Stimulated activated naive B cell treated with anti-CD40 and anti-IgM and Interleukin-4, amounts not matched to agents 10 μg/mL and 1 μg/mL and 100 μg/mL, for 72 hours (primary cell): ENCODE data around the gene TRMT6.
A peak's percentile ranks its signal among the peaks of the same experiment; 100 is the strongest.

Experiments
- ATAC-seq, 2 donors: fragments of 150-1000 bp; cut with Tn5 transposase; replicated peaks; 2 replicates each; pipeline ENCODE4 v1.10.0; 2021; ENCODE audit warnings: moderate library complexity in 1 of 2
- DNase-seq: peaks from one replicate; pipeline ENCODE4 v3.0.0; 2021
- H3K27ac Mint-ChIP-seq: one replicate; pipeline ENCODE4 v1.8.0; 2022; ENCODE audit warnings: mild to moderate bottlenecking, mixed read lengths
- H3K27me3 Mint-ChIP-seq, 2 donors: one replicate each; pipeline ENCODE4 v1.8.0; 2022; ENCODE audit warnings: mixed read lengths in 2 of 2
- H3K36me3 Mint-ChIP-seq, 2 donors: one replicate each; pipeline ENCODE4 v1.8.0; 2022; ENCODE audit warnings: mixed read lengths in 2 of 2, mild to moderate bottlenecking in 1 of 2
- H3K4me1 Mint-ChIP-seq, 2 donors: one replicate each; pipeline ENCODE4 v1.8.0; 2022; ENCODE audit warnings: mixed read lengths in 2 of 2, mild to moderate bottlenecking in 1 of 2
- H3K4me3 Mint-ChIP-seq, 2 donors: one replicate each; pipeline ENCODE4 v1.8.0; 2022; ENCODE audit warnings: mild to moderate bottlenecking in 2 of 2, mixed read lengths in 2 of 2, moderate library complexity in 1 of 2
- H3K9me3 Mint-ChIP-seq, 2 donors: one replicate each; pipeline ENCODE4 v1.8.0; 2022; ENCODE audit warnings: mixed read lengths in 2 of 2, mild to moderate bottlenecking in 1 of 2

TRMT6 gene, protein sequence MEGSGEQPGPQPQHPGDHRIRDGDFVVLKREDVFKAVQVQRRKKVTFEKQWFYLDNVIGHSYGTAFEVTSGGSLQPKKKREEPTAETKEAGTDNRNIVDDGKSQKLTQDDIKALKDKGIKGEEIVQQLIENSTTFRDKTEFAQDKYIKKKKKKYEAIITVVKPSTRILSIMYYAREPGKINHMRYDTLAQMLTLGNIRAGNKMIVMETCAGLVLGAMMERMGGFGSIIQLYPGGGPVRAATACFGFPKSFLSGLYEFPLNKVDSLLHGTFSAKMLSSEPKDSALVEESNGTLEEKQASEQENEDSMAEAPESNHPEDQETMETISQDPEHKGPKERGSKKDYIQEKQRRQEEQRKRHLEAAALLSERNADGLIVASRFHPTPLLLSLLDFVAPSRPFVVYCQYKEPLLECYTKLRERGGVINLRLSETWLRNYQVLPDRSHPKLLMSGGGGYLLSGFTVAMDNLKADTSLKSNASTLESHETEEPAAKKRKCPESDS

DNA sequence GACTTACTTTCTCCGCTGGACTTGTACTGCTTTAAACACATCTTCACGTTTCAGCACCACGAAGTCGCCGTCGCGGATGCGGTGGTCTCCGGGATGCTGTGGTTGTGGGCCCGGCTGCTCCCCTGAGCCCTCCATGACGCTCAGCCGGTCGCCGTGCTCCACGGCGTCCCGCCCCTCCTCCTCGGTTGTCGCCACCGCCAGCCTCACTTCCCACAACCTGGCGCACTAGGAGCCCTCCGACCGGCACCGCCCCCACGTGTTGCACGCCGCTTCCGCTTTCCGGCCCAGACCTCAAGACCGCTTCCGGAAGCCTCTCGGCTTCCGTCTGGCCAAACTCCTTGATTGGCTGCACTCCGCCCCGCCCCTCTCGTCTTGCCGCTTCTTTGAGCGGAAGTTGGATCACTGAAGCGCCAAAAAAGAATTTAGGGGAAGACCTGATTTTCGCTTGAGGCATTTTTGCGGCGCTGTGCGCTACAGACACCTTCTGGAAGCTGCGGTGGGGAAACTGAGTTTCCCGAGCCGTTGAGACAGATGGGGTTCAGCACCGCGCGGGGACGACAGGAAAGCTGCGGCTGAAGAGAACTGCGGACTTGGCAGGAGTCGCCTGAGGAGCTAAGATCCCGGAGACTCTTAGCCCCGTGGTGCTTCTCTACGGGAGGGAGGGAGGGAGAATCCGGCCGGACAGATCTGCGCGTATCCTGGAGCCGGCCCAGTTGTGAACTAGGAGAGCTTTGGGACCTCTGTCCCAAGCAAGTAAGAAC is at the start of gene TRMT6, which contains the start of gene MCM8:
TRMT6 (minus strand) TSS at position 263 of the 761 bp plus-strand sequence; CDS start at position 135, 128 bp downstream.
MCM8 (plus strand) TSS at position 382 of the 761 bp plus-strand sequence. CDS start 1,364 bp downstream, outside the sequence.
- DNase-seq (peak; percentile 96), ATAC-seq (peak; percentile 96 to 98)
- H3K9me3 Mint-ChIP-seq = no peaks in the 10 kb centered on the region
- H3K27ac Mint-ChIP-seq = peak within 1 kb of the TSS; percentile 89
- peak within 1 kb of the TSS; percentile 88 to 93 for H3K4me3 Mint-ChIP-seq
- H3K4me1 Mint-ChIP-seq = peaks cover 15 to 34% of the 10 kb centered on the region in 2 donors
- H3K27me3 Mint-ChIP-seq = no peaks in the 10 kb centered on the region
- peaks cover 33 to 48% of the 10 kb centered on the region in 2 donors for H3K36me3 Mint-ChIP-seq

DNA sequence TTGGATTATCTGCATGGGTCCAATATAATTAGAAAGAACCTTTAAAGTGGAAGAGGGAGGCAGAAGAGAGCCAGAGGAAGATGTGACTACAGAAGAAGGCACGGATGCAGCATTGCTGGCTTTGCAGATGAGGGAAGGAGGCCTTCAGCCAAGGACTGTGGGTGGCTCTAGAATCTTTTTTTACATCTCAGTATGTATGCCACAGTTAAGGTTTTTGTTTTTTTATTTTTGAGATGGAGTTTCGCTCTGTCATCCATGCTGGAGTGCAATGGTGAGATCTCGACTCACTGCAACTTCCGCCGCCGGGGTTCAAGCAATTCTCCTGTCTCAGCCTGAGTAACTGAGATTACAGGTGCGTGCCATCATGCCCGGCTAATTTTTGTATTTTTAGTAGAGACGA is 49.5 kb upstream of the TRMT6 start:
- Mint-ChIP-seq H3K4me3 (no peak overlapping the region), H3K36me3 (peaks cover 9 to 27% of the 10 kb centered on the region in 2 donors), H3K27me3 (no peaks in the 10 kb centered on the region), H3K27ac (no peak overlapping the region), H3K4me1 (peaks cover 5 to 23% of the 10 kb centered on the region in 2 donors), H3K9me3 (no peaks in the 10 kb centered on the region)
- ATAC-seq = no peak
- no peak for DNase-seq

DNA sequence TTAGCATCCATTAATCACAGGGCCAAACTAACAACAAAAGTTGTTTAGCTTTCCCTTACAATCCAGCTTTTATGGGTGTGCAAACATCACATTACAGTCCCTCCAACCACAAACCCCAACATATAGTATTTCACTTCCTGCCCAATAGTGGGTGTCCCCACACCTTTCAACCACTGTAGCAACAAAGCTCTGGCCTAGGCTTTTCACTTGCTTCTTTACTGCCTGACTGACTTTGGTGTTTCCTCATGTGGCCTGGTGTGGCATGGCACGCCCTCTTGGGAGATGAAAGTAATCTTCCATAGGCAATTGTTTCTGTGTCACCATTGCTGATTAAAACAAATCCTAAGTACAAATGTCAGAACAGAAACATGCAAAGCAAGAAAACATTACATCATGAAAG is 46.4 kb upstream of the TRMT6 start:
- H3K36me3 Mint-ChIP-seq = peaks cover 9 to 30% of the 10 kb centered on the region in 2 donors

GRCh38 chr20:5991623-5992441 is 41.5 kb upstream of the TRMT6 start:
- no peak for DNase-seq

More for the DNA sequence above, 46.4 kb upstream of the TRMT6 start:
- no peak overlapping the region for H3K4me3 Mint-ChIP-seq
- peak overlapping the region; percentile 48 for H3K27ac Mint-ChIP-seq
- H3K27me3 Mint-ChIP-seq = no peaks in the 10 kb centered on the region
- ATAC-seq (peak; percentile 99), DNase-seq (peak; percentile 18)
- H3K9me3 Mint-ChIP-seq = no peaks in the 10 kb centered on the region
- H3K4me1 Mint-ChIP-seq = peaks cover 4 to 23% of the 10 kb centered on the region in 2 donors

GRCh38 chr20:5990946-5991345 is 40.6 kb upstream of the TRMT6 start:
- Mint-ChIP-seq H3K36me3 (peaks cover 14 to 36% of the 10 kb centered on the region in 2 donors), H3K27ac (no peak overlapping the region), H3K4me1 (no peaks in the 10 kb centered on the region), H3K27me3 (no peaks in the 10 kb centered on the region), H3K4me3 (no peak overlapping the region), H3K9me3 (no peaks in the 10 kb centered on the region)
- no peak for DNase-seq
- no peak for ATAC-seq

More at GRCh38 chr20:5991623-5992441, 41.5 kb upstream of the TRMT6 start:
- Mint-ChIP-seq H3K4me1 (peaks cover 3 to 4% of the 10 kb centered on the region in 2 donors), H3K27me3 (no peaks in the 10 kb centered on the region), H3K4me3 (no peak overlapping the region), H3K36me3 (peaks cover 16 to 39% of the 10 kb centered on the region in 2 donors), H3K9me3 (no peaks in the 10 kb centered on the region), H3K27ac (no peak overlapping the region)
- ATAC-seq = no peak

- Mint-ChIP-seq H3K4me1 (no peaks in the 10 kb centered on the region), H3K27me3 (no peaks in the 10 kb centered on the region), H3K36me3 (peaks cover 14 to 32% of the 10 kb centered on the region in 2 donors)
Observed at GRCh38 chr20:5989539-5989938, 39.2 kb upstream of the TRMT6 start.

DNA sequence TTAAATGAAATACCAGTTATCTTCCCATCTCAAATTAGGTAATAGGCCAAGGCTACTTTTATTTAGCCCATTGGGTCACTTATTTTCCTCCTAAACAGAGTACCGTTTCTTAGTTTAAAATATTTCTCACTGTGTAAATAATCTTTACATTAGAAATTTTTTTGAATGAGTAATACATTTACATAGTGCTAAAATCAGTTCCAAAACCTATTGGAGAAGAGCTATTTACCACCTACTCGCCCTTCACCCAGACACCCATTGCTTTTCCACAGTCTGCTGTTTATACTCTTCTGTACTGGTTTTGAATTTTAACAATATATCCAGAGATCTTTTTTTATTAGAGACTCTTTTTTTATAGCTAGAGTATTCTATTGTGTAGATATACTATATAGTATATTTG is 37.0 kb upstream of the TRMT6 start:
- Mint-ChIP-seq H3K36me3 (peaks cover 18 to 37% of the 10 kb centered on the region in 2 donors), H3K27me3 (no peaks in the 10 kb centered on the region), H3K4me1 (no peaks in the 10 kb centered on the region), H3K4me3 (no peak overlapping the region), H3K9me3 (no peaks in the 10 kb centered on the region), H3K27ac (no peak overlapping the region)
- no peak for ATAC-seq
- DNase-seq = no peak

More at GRCh38 chr20:5989539-5989938, 39.2 kb upstream of the TRMT6 start:
- no peak overlapping the region for H3K27ac Mint-ChIP-seq
- no peak for DNase-seq
- H3K9me3 Mint-ChIP-seq = no peaks in the 10 kb centered on the region
- peak in 1 of 2 donors; percentile 23 for ATAC-seq
- H3K4me3 Mint-ChIP-seq = no peak overlapping the region

- DNase-seq = no peak
- Mint-ChIP-seq H3K27ac (no peak overlapping the region), H3K36me3 (peaks cover 35 to 50% of the 10 kb centered on the region in 2 donors)
Observed at GRCh38 chr20:5980720-5981538, 30.6 kb upstream of the TRMT6 start.

GRCh38 chr20:5979801-5980200 is 29.5 kb upstream of the TRMT6 start:
- H3K4me1 Mint-ChIP-seq = no peaks in the 10 kb centered on the region
- DNase-seq (no peak), ATAC-seq (no peak)
- peaks cover 34 to 47% of the 10 kb centered on the region in 2 donors for H3K36me3 Mint-ChIP-seq
- no peaks in the 10 kb centered on the region for H3K27me3 Mint-ChIP-seq
- no peak overlapping the region for H3K4me3 Mint-ChIP-seq
- H3K9me3 Mint-ChIP-seq = no peaks in the 10 kb centered on the region
- H3K27ac Mint-ChIP-seq = no peak overlapping the region

More at GRCh38 chr20:5980720-5981538, 30.6 kb upstream of the TRMT6 start:
- H3K4me3 Mint-ChIP-seq = no peak overlapping the region
- H3K27me3 Mint-ChIP-seq = no peaks in the 10 kb centered on the region
- no peaks in the 10 kb centered on the region for H3K4me1 Mint-ChIP-seq
- ATAC-seq = no peak
- H3K9me3 Mint-ChIP-seq = no peaks in the 10 kb centered on the region

DNA sequence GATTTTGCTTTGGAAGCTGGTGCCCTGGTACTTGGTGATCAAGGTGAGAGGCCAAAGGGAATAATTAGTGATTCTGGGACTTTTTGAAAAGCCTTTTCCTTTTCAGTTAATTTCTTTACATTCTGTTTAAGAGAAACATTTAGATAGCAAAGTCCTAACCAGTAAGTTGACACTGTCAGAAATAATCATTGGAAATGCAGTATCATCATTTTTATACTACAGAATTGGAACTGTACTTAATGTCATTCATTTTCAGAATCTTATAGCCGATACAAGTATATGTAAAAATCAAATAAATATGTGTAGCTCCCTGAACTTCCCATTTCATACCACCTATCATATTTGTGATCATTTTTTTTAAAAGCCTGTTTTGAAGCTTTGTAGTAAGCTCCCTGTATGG is 27.6 kb upstream of the TRMT6 start:
- ATAC-seq = no peak
- H3K4me3 Mint-ChIP-seq = no peak overlapping the region
- no peaks in the 10 kb centered on the region for H3K4me1 Mint-ChIP-seq
- no peaks in the 10 kb centered on the region for H3K9me3 Mint-ChIP-seq
- no peaks in the 10 kb centered on the region for H3K27me3 Mint-ChIP-seq
- no peak for DNase-seq
- H3K27ac Mint-ChIP-seq = no peak overlapping the region
- peaks cover 29 to 39% of the 10 kb centered on the region in 2 donors for H3K36me3 Mint-ChIP-seq

GRCh38 chr20:5977223-5977622 is 26.9 kb upstream of the TRMT6 start:
- ATAC-seq = no peak
- Mint-ChIP-seq H3K4me1 (no peaks in the 10 kb centered on the region), H3K36me3 (peaks cover 29 to 41% of the 10 kb centered on the region in 2 donors), H3K4me3 (no peak overlapping the region), H3K27ac (no peak overlapping the region), H3K9me3 (no peaks in the 10 kb centered on the region), H3K27me3 (no peaks in the 10 kb centered on the region)
- DNase-seq = no peak

DNA sequence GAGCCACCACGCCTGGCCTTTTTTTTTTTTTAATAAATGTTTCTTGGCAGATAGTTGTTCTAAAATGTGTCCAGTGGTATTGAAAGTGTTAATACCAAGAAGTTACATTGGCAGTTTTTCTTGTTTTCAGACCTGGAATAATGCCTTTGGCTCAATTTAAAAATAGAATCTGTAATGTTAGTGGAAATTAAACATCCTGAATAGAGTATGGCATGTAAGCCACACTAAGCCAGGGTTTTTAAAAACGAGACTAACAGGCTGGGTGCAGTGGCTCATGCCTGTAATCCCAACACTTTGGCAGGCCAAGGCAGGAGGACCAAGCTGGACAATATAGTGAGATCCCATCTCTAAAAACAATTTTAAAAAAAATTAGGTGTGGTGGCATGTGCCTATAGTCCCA is 25.4 kb upstream of the TRMT6 start:
- no peak for ATAC-seq
- no peak overlapping the region for H3K4me3 Mint-ChIP-seq
- H3K27ac Mint-ChIP-seq = no peak overlapping the region
- H3K27me3 Mint-ChIP-seq = no peaks in the 10 kb centered on the region
- H3K9me3 Mint-ChIP-seq = no peaks in the 10 kb centered on the region
- no peaks in the 10 kb centered on the region for H3K4me1 Mint-ChIP-seq
- H3K36me3 Mint-ChIP-seq = peaks cover 27 to 42% of the 10 kb centered on the region in 2 donors
- DNase-seq = no peak

- Mint-ChIP-seq H3K4me1 (no peaks in the 10 kb centered on the region), H3K9me3 (no peaks in the 10 kb centered on the region), H3K36me3 (peaks cover 21 to 36% of the 10 kb centered on the region in 2 donors), H3K27ac (no peak overlapping the region), H3K27me3 (no peaks in the 10 kb centered on the region), H3K4me3 (no peak overlapping the region)
- no peak for ATAC-seq
- DNase-seq = no peak
Observed at GRCh38 chr20:5974531-5974930, 24.2 kb upstream of the TRMT6 start.
